ENCODE measurements around the gene LSAMP. TPM values are rescaled to one million over a fixed set of nuclear protein-coding genes. Genes with fewer than 3 reads are reported as not detected.

The LSAMP gene
- total and polyA plus RNA-seq, 2 of the 4 experiments (the other 2 are of a cell fraction), result 7.9 to 8.0 TPM

DNA sequence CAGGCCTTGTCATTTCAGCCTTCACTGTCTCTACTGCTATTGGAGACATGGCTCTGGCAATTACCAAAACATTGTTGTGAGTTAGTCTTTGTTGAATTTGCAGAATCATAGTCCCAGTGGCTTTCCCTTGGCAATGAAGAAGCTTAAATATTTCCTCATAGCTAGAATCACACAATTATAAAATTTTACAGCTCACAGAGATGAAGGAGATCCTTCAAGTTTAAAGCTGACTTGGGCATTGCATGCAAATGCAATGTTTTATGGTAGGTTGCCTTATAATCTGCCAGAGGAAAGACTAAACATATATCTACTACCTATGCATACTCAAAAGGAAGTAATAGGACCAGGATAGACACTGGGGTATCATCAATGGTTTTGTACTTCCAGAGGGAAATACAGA lies 90.9 kb downstream of the LSAMP start:
- H4K20me1 ChIP-seq (ENCODE audit: insufficient read depth, low read length), result no peaks in the 10 kb centered on the region
- H2BK120ac ChIP-seq (ENCODE audit: low read depth, low read length), result no peak overlapping the region
- no peaks in the 10 kb centered on the region for H3K79me1 ChIP-seq (ENCODE audit: low read depth in 1 of 2, low read length in 2 of 2)
- no peak overlapping the region for H3K4me3 ChIP-seq (ENCODE audit: insufficient read depth, low read depth, low read length)
- H2AK9ac ChIP-seq (replicated peaks; ENCODE audit: low read depth, low read length, poor library complexity), result no peak overlapping the region
- BruUV-seq (replicated peaks), result no TSS peak
- no peak overlapping the region for H4K5ac ChIP-seq (ENCODE audit: low read depth, low read length)
- CTCF ChIA-PET, result no interaction called here
- H3K18ac ChIP-seq (ENCODE audit: low read depth, low read length), result no peak overlapping the region
- H2AFZ ChIP-seq (replicated peaks; ENCODE audit: low read length, poor library complexity), result no peak overlapping the region
- in situ Hi-C loops (cut with MboI; ENCODE audit: low sequenced_read_pairs), result no loop called here
- no peak overlapping the region for H3K27ac ChIP-seq (ENCODE audit: insufficient read depth, low read length)
- dilution Hi-C loops (cut with HindIII; ENCODE audit: low sequenced_read_pairs, unreplicated experiment), result no loop called here
- H3K9ac ChIP-seq (ENCODE audit: low read depth, low read length), result no peak overlapping the region
- TF ChIP-seq RAD21 (IDR thresholded peaks at IDR 0.05; ENCODE audit: low read length) (no peak), MAZ (IDR thresholded peaks at IDR 0.05; ENCODE audit: borderline replicate concordance, low read depth, low read length) (no peak), POLR2A (IDR thresholded peaks at IDR 0.05; ENCODE audit: low read depth, low read length) (no peak), RCOR1 (IDR thresholded peaks at IDR 0.05; ENCODE audit: insufficient replicate concordance, low read length) (no peak), CEBPB (IDR thresholded peaks at IDR 0.05; ENCODE audit: low read depth, low read length) (no peak), BHLHE40 (IDR thresholded peaks at IDR 0.05; ENCODE audit: low read depth, low read length) (no peak), NFE2L2 (IDR thresholded peaks at IDR 0.05; ENCODE audit: low read depth, low read length) (no peak), MXI1 (IDR thresholded peaks at IDR 0.05; ENCODE audit: borderline replicate concordance, low read depth, low read length) (no peak), MAFK (IDR thresholded peaks at IDR 0.05; ENCODE audit: low read depth, low read length) (no peak), RFX5 (IDR thresholded peaks at IDR 0.05; ENCODE audit: low read depth, low read length) (no peak), FOS (IDR thresholded peaks at IDR 0.05; ENCODE audit: low read depth, low read length) (no peak), SMC3 (IDR thresholded peaks at IDR 0.05; ENCODE audit: low read depth, low read length) (no peak), CHD1 (IDR thresholded peaks at IDR 0.05; ENCODE audit: low read depth, low read length) (no peak)
- TF ChIP-seq, protein P1, sequence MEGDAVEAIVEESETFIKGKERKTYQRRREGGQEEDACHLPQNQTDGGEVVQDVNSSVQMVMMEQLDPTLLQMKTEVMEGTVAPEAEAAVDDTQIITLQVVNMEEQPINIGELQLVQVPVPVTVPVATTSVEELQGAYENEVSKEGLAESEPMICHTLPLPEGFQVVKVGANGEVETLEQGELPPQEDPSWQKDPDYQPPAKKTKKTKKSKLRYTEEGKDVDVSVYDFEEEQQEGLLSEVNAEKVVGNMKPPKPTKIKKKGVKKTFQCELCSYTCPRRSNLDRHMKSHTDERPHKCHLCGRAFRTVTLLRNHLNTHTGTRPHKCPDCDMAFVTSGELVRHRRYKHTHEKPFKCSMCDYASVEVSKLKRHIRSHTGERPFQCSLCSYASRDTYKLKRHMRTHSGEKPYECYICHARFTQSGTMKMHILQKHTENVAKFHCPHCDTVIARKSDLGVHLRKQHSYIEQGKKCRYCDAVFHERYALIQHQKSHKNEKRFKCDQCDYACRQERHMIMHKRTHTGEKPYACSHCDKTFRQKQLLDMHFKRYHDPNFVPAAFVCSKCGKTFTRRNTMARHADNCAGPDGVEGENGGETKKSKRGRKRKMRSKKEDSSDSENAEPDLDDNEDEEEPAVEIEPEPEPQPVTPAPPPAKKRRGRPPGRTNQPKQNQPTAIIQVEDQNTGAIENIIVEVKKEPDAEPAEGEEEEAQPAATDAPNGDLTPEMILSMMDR (conservative IDR thresholded peaks at IDR 0.05; ENCODE audit: low read depth, low read length), result no peak
- TF ChIP-seq, protein P2, sequence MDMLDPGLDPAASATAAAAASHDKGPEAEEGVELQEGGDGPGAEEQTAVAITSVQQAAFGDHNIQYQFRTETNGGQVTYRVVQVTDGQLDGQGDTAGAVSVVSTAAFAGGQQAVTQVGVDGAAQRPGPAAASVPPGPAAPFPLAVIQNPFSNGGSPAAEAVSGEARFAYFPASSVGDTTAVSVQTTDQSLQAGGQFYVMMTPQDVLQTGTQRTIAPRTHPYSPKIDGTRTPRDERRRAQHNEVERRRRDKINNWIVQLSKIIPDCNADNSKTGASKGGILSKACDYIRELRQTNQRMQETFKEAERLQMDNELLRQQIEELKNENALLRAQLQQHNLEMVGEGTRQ (IDR thresholded peaks at IDR 0.05; ENCODE audit: low read depth, low read length), result no peak
- TF ChIP-seq, protein P3, sequence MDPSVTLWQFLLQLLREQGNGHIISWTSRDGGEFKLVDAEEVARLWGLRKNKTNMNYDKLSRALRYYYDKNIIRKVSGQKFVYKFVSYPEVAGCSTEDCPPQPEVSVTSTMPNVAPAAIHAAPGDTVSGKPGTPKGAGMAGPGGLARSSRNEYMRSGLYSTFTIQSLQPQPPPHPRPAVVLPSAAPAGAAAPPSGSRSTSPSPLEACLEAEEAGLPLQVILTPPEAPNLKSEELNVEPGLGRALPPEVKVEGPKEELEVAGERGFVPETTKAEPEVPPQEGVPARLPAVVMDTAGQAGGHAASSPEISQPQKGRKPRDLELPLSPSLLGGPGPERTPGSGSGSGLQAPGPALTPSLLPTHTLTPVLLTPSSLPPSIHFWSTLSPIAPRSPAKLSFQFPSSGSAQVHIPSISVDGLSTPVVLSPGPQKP (IDR thresholded peaks at IDR 0.05; ENCODE audit: borderline replicate concordance, low read depth, low read length), result no peak
- no peak overlapping the region for H3K4ac ChIP-seq (ENCODE audit: low read depth, low read length)
- H4K8ac ChIP-seq (ENCODE audit: low read depth in 2 of 2, low read length in 2 of 2), result no peak overlapping the region
- no peak for DNase-seq
- no peaks in the 10 kb centered on the region for H3K4me1 ChIP-seq (ENCODE audit: control insufficient read depth, insufficient read depth, low read length)
- no peak for ATAC-seq (ENCODE audit: low read depth)
- intact Hi-C loops (cut with micrococcal nuclease), result no loop called here
- no peak overlapping the region for H2BK20ac ChIP-seq (ENCODE audit: low read depth, low read length)
- H4K91ac ChIP-seq (ENCODE audit: insufficient read depth, low read depth, low read length), result no peak overlapping the region
- POLR2A ChIA-PET (ENCODE audit: unreplicated experiment), result no interaction called here
- no peak overlapping the region for H2BK15ac ChIP-seq (ENCODE audit: low read depth, low read length)
- H3K56ac ChIP-seq (ENCODE audit: extremely low read depth, insufficient read depth, low read length), result no peak overlapping the region
- no peak overlapping the region for H3K4me2 ChIP-seq (ENCODE audit: low read depth, low read length)
- no peak overlapping the region for H3K23ac ChIP-seq (ENCODE audit: low read depth, low read length)
- no peak overlapping the region for H2AK5ac ChIP-seq (ENCODE audit: low read depth, low read length)
- no peak overlapping the region for H2BK5ac ChIP-seq (ENCODE audit: low read depth, low read length, poor library complexity, severe bottlenecking)
- H3K9me1 ChIP-seq (ENCODE audit: insufficient read depth, low read length), result no peaks in the 10 kb centered on the region
- H3K9me3 ChIP-seq (ENCODE audit: control insufficient read depth, insufficient read depth, low read length), result no peaks in the 10 kb centered on the region
- H3K14ac ChIP-seq (replicated peaks; ENCODE audit: low read depth, low read length), result no peak overlapping the region
- no peaks in the 10 kb centered on the region for H3K27me3 ChIP-seq (ENCODE audit: control insufficient read depth, insufficient read depth, low read length)
- no peaks in the 10 kb centered on the region for H3K36me3 ChIP-seq (ENCODE audit: control insufficient read depth, insufficient read depth, low read length)
